GM19351 (cell line): Measurements from ENCODE around the gene NFRKB.

Source experiments
- ATAC-seq: cut with Tn5 transposase; IDR thresholded peaks from one replicate; pipeline ENCODE4 v1.9.1; 2021; ENCODE audit warnings: mild to moderate bottlenecking, moderate library complexity; ENCODE audit not compliant: unreplicated experiment

The NFRKB gene

GRCh38 chr11:129846508-129847335, 48.7 kb downstream of the NFRKB start:
- ATAC-seq = no peak
